Mesenchymal stem cell (in vitro differentiated cells and primary cell): Measurements from ENCODE around the gene CAMK2G.

Source experiments
- DNase-seq: peaks from one replicate; pipeline ENCODE4 v3.0.0-alpha.2; 2013
- H2AFZ ChIP-seq: one replicate; pipeline ENCODE4 v1.6.1; 2013; ENCODE audit warnings: low read depth, mild to moderate bottlenecking, control low read depth, inconsistent platforms, low read length, moderate library complexity
- H2AK5ac ChIP-seq: 2 replicates; pipeline ENCODE4 v1.6.1; 2013; ENCODE audit warnings: low read length, moderate library complexity, mild to moderate bottlenecking, inconsistent platforms; ENCODE audit not compliant: severe bottlenecking
- H2BK120ac ChIP-seq: one replicate; pipeline ENCODE4 v1.6.1; 2013; ENCODE audit warnings: low read depth, mild to moderate bottlenecking, inconsistent platforms, low read length, moderate library complexity
- H2BK12ac ChIP-seq, 2 experiments: one replicate each; pipeline ENCODE4 v1.6.1; 2013; ENCODE audit warnings: inconsistent platforms in 2 of 2, low read length in 2 of 2, mild to moderate bottlenecking in 2 of 2, moderate library complexity in 2 of 2, control low read depth in 1 of 2
- H2BK15ac ChIP-seq: one replicate; pipeline ENCODE4 v1.6.1; 2013; ENCODE audit warnings: mild to moderate bottlenecking, low read depth, inconsistent platforms; ENCODE audit not compliant: poor library complexity, severe bottlenecking
- H2BK5ac ChIP-seq: 2 replicates; pipeline ENCODE4 v1.6.1; 2013; ENCODE audit warnings: low read depth, mild to moderate bottlenecking, low read length, control low read depth, inconsistent platforms; ENCODE audit not compliant: poor library complexity, severe bottlenecking
- H3K14ac ChIP-seq, 2 experiments: one replicate each; pipeline ENCODE4 v1.6.1; 2013; ENCODE audit warnings: inconsistent platforms in 2 of 2, low read length in 2 of 2, control low read depth in 1 of 2, mild to moderate bottlenecking in 1 of 2, moderate library complexity in 1 of 2
- H3K18ac ChIP-seq, 2 experiments: one replicate each; pipeline ENCODE4 v1.6.1; 2013; ENCODE audit warnings: inconsistent platforms in 2 of 2, low read length in 2 of 2, control low read depth in 1 of 2, low read depth in 1 of 2, mild to moderate bottlenecking in 1 of 2
- H3K23ac ChIP-seq, 2 experiments: one replicate each; pipeline ENCODE4 v1.6.1; 2013; ENCODE audit warnings: inconsistent platforms in 2 of 2, low read length in 2 of 2, mild to moderate bottlenecking in 2 of 2, moderate library complexity in 2 of 2, control low read depth in 1 of 2
- H3K27ac ChIP-seq: 2 replicates; pipeline ENCODE4 v1.5.1; 2013; ENCODE audit warnings: mild to moderate bottlenecking, moderate library complexity, low read length, control low read depth, inconsistent platforms; ENCODE audit not compliant: poor library complexity, severe bottlenecking
- H3K27me3 ChIP-seq, 2 experiments: 2 replicates each; pipeline versions ENCODE4 v1.6.1 to v1.7.0; 2013; ENCODE audit warnings: low read length in 2 of 2, mild to moderate bottlenecking in 2 of 2, moderate library complexity in 2 of 2, control low read depth in 1 of 2, inconsistent platforms in 1 of 2; ENCODE audit not compliant: control insufficient read depth in 1 of 2, insufficient read depth in 1 of 2
- H3K36me3 ChIP-seq, 2 experiments: 2 replicates each; pipeline versions ENCODE4 v1.6.1 to v1.7.0; 2013; ENCODE audit warnings: low read length in 2 of 2, control low read depth in 1 of 2, inconsistent platforms in 1 of 2, low read depth in 1 of 2, mild to moderate bottlenecking in 1 of 2; ENCODE audit not compliant: insufficient read depth in 2 of 2, control insufficient read depth in 1 of 2
- H3K4ac ChIP-seq, 2 experiments: one replicate each; pipeline ENCODE4 v1.6.1; 2013; ENCODE audit warnings: inconsistent platforms in 2 of 2, low read length in 2 of 2, mild to moderate bottlenecking in 2 of 2, moderate library complexity in 2 of 2, control low read depth in 1 of 2, low read depth in 1 of 2
- H3K4me1 ChIP-seq: 2 replicates; pipeline ENCODE4 v1.6.1; 2013; ENCODE audit warnings: low read depth, low read length, control low read depth; ENCODE audit not compliant: control insufficient read depth, insufficient read depth
- H3K4me2 ChIP-seq: 2 replicates; pipeline ENCODE4 v1.6.1; 2013; ENCODE audit warnings: low read length, mild to moderate bottlenecking, inconsistent platforms; ENCODE audit not compliant: poor library complexity, severe bottlenecking
- H3K4me3 ChIP-seq, 2 experiments: 2 replicates each; pipeline versions ENCODE4 v1.5.1 to v1.7.0; 2013; ENCODE audit warnings: low read length in 2 of 2, mild to moderate bottlenecking in 2 of 2, control low read depth in 1 of 2, low read depth in 1 of 2; ENCODE audit not compliant: insufficient read depth in 1 of 2
- H3K79me1 ChIP-seq: replicated peaks from 2 replicates; pipeline ENCODE4 v1.6.1; 2013; ENCODE audit warnings: mild to moderate bottlenecking, control low read depth, low read length, inconsistent platforms; ENCODE audit not compliant: poor library complexity, severe bottlenecking
- H3K9ac ChIP-seq: 2 replicates; pipeline ENCODE4 v1.7.0; 2013; ENCODE audit warnings: mild to moderate bottlenecking, low read length, moderate library complexity
- H3K9me3 ChIP-seq: 2 replicates; pipeline ENCODE4 v1.7.0; 2013; ENCODE audit warnings: mild to moderate bottlenecking, low read length; ENCODE audit not compliant: control insufficient read depth
- H4K8ac ChIP-seq: one replicate; pipeline ENCODE4 v1.6.1; 2013; ENCODE audit warnings: inconsistent platforms, mild to moderate bottlenecking, low read length, moderate library complexity
- H4K91ac ChIP-seq: one replicate; pipeline ENCODE4 v1.6.1; 2013; ENCODE audit warnings: mild to moderate bottlenecking, low read length, inconsistent platforms
- WGBS: methylation state at CpG from one replicate; pipeline ENCODE4 v1.1.7; 2013; ENCODE audit warnings: mixed read lengths; 5-methylcytosine and 5-hydroxymethylcytosine counted together

The CAMK2G gene

GRCh38 chr10:73816917-73817729, 57.2 kb downstream of the CAMK2G start:
- H3K14ac ChIP-seq: no peak overlapping the region
- H2AFZ ChIP-seq: no peak overlapping the region
- H3K79me1 ChIP-seq: peaks cover 2% of the 10 kb centered on the region
- H3K27me3 ChIP-seq: no peaks in the 10 kb centered on the region
- no peak overlapping the region for H2BK120ac ChIP-seq
- H2BK15ac ChIP-seq: no peak overlapping the region
- peak overlapping the region; percentile 17 to 49 for H3K4ac ChIP-seq
- no peak overlapping the region for H2BK5ac ChIP-seq
- peak overlapping the region; percentile 48 for H4K8ac ChIP-seq
- no peak overlapping the region for H3K4me3 ChIP-seq
- H2AK5ac ChIP-seq: no peak overlapping the region
- WGBS: 93% methylated on average over 10 of the region's 10 CpGs
- H3K4me2 ChIP-seq: no peak overlapping the region
- no peak for DNase-seq
- no peak overlapping the region for H3K27ac ChIP-seq
- peak overlapping the region; percentile 58 for H3K9ac ChIP-seq
- H2BK12ac ChIP-seq: peak overlapping the region in 1 of 2 experiments; percentile 82
- H3K36me3 ChIP-seq: peaks cover 45 to 62% of the 10 kb centered on the region in 2 experiments
- H3K9me3 ChIP-seq: no peaks in the 10 kb centered on the region
- peaks cover 6% of the 10 kb centered on the region for H3K4me1 ChIP-seq
- H3K23ac ChIP-seq: no peak overlapping the region
- H3K18ac ChIP-seq: no peak overlapping the region
- peak overlapping the region; percentile 36 for H4K91ac ChIP-seq

- Histone ChIP-seq H3K36me3 (peaks cover 35 to 57% of the 10 kb centered on the region in 2 experiments), H3K4ac (no peak overlapping the region), H2AK5ac (no peak overlapping the region), H3K9ac (peak overlapping the region; percentile 83), H3K4me1 (peaks cover 7% of the 10 kb centered on the region), H2AFZ (no peak overlapping the region), H3K4me3 (peak overlapping the region in 1 of 2 experiments; percentile 32), H3K14ac (no peak overlapping the region), H3K4me2 (no peak overlapping the region), H2BK12ac (no peak overlapping the region), H3K27me3 (no peaks in the 10 kb centered on the region), H2BK120ac (no peak overlapping the region), H3K79me1 (peaks cover 4% of the 10 kb centered on the region), H3K23ac (no peak overlapping the region), H3K18ac (no peak overlapping the region), H4K8ac (no peak overlapping the region), H3K27ac (peak overlapping the region; percentile 34), H2BK15ac (no peak overlapping the region), H4K91ac (no peak overlapping the region), H2BK5ac (no peak overlapping the region), H3K9me3 (no peaks in the 10 kb centered on the region)
- DNase-seq: no peak
Measured at GRCh38 chr10:73815719-73816030, 58.7 kb downstream of the CAMK2G start.

- Histone ChIP-seq H3K23ac (no peak overlapping the region), H3K36me3 (peaks cover 35 to 56% of the 10 kb centered on the region in 2 experiments), H2BK15ac (peak overlapping the region; percentile 54), H2AK5ac (no peak overlapping the region), H2BK120ac (no peak overlapping the region), H2BK5ac (no peak overlapping the region), H3K9ac (peak overlapping the region; percentile 83), H2BK12ac (peak overlapping the region in 1 of 2 experiments; percentile 54), H3K9me3 (no peaks in the 10 kb centered on the region), H4K8ac (peak overlapping the region; percentile 29), H2AFZ (no peak overlapping the region), H3K27me3 (no peaks in the 10 kb centered on the region), H3K27ac (no peak overlapping the region), H3K4me1 (peaks cover 7% of the 10 kb centered on the region), H3K14ac (no peak overlapping the region), H3K4me3 (no peak overlapping the region), H4K91ac (peak overlapping the region; percentile 64), H3K4ac (no peak overlapping the region), H3K79me1 (peaks cover 7% of the 10 kb centered on the region), H3K4me2 (no peak overlapping the region), H3K18ac (no peak overlapping the region)
- whole genome bisulfite sequencing: 78% methylated on average over 15 of the region's 22 CpGs
- DNase-seq: no peak
Measured at GRCh38 chr10:73814896-73815718, 59.2 kb downstream of the CAMK2G start.

GRCh38 chr10:73814276-73814895, 60.0 kb downstream of the CAMK2G start:
- 95% methylated on average over 11 of the region's 13 CpGs for WGBS
- Histone ChIP-seq H3K23ac (no peak overlapping the region), H3K9ac (no peak overlapping the region), H2BK5ac (no peak overlapping the region), H3K36me3 (peaks cover 40 to 49% of the 10 kb centered on the region in 2 experiments), H3K4me3 (no peak overlapping the region), H2BK12ac (peak overlapping the region in 1 of 2 experiments; percentile 29), H2AFZ (no peak overlapping the region), H3K9me3 (no peaks in the 10 kb centered on the region), H3K18ac (no peak overlapping the region), H3K27ac (no peak overlapping the region), H3K4me2 (no peak overlapping the region), H4K91ac (no peak overlapping the region), H3K27me3 (no peaks in the 10 kb centered on the region), H3K14ac (no peak overlapping the region), H4K8ac (no peak overlapping the region), H3K79me1 (peaks cover 11% of the 10 kb centered on the region), H2AK5ac (no peak overlapping the region), H3K4ac (no peak overlapping the region), H3K4me1 (peaks cover 5% of the 10 kb centered on the region), H2BK15ac (no peak overlapping the region), H2BK120ac (no peak overlapping the region)
- no peak for DNase-seq
